OCI-LY7 (cell line): ENCODE results near the gene TRIML2.

Source experiments
- CTCF ChIP-seq: fragments of 200-600 bp; sonication (generic); conservative IDR thresholded peaks from 2 replicates; pipeline ENCODE4 v1.5.1; 2014; ENCODE audit warnings: mild to moderate bottlenecking, antibody characterized with exemption, low read length, moderate library complexity, mixed read lengths
- EZH2phosphoT487 ChIP-seq: fragments of 200-600 bp; sonication (generic); IDR thresholded peaks from 2 replicates; pipeline ENCODE4 v1.6.1; 2018; ENCODE audit warnings: low read depth, borderline replicate concordance, mild to moderate bottlenecking, mixed run types, antibody characterized with exemption, low read length, moderate library complexity, mixed read lengths

DNA sequence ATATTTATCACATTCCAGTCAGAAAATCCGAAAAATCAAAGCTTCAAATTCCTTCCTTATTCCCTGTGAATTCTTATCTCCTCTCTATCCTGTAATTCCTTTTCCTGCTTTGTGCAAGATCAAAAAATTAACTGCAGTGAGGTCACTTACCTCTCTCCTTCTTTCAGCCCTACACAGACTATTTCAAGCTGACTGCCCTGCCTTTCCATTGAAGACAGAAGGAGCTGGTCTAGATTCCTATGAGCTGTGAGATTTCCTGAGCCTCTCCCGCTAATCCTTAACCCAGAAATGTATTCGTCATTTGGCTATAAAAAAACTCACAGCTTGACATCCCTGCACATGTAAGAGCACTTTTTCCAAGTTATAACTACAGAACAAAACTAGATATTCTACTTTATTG lies 26.6 kb downstream of the TRIML2 start:
- TF ChIP-seq CTCF (no peak), EZH2phosphoT487 (no peak)
